GM12873 (cell line): ENCODE measurements around the gene MB21D2.

ENCODE experiments used
- CTCF ChIP-seq: IDR thresholded peaks from 2 replicates; pipeline ENCODE4 v1.5.1; 2012; ENCODE audit warnings: low read depth, mild to moderate bottlenecking, moderate library complexity, low read length, control low read depth; ENCODE audit not compliant: insufficient read depth; ENCODE audit errors: missing control alignments

The MB21D2 gene

GRCh38 chr3:192750201-192750600 lies 167.5 kb downstream of the MB21D2 start:
- no peak for TF ChIP-seq CTCF

- no peak for TF ChIP-seq CTCF
Measured at GRCh38 chr3:192747746-192748145, 169.9 kb downstream of the MB21D2 start.

GRCh38 chr3:192747145-192747544 lies 170.5 kb downstream of the MB21D2 start:
- no peak for TF ChIP-seq CTCF
